Right atrium auricular region (tissue), 2 donors: ENCODE data around the gene ATP10A. TPM values are rescaled to one million over a fixed set of nuclear protein-coding genes. Genes with fewer than 3 reads are reported as not detected.

Experiments
- DNase-seq: peaks from one replicate; pipeline ENCODE4 v3.0.0-alpha.2; 2019; ENCODE audit warnings: low spot score
- H3K27ac ChIP-seq, 2 donors: fragments of 200-600 bp; sonication (generic); 1 replicate in 1 of 2; 2 replicates in 1 of 2; pipeline ENCODE4 v1.5.1; 2016 to 2019
- H3K27me3 ChIP-seq, 2 donors: fragments of 200-600 bp; sonication (generic); one replicate each; pipeline versions ENCODE4 v1.5.1 to v1.6.0; 2017 to 2019
- H3K36me3 ChIP-seq: fragments of 200-600 bp; sonication (generic); one replicate; pipeline ENCODE4 v1.5.1; 2016
- H3K4me1 ChIP-seq, 2 donors: fragments of 200-600 bp; sonication (generic); one replicate each; pipeline versions ENCODE4 v1.5.1 to v1.6.0; 2017 to 2019
- H3K4me3 ChIP-seq, 2 donors: fragments of 200-600 bp; sonication (generic); 1 replicate in 1 of 2; 2 replicates in 1 of 2; pipeline ENCODE4 v1.5.1; 2017 to 2019; ENCODE audit warnings: mild to moderate bottlenecking in 1 of 2, moderate library complexity in 1 of 2
- H3K9me3 ChIP-seq, 2 donors: fragments of 200-600 bp; sonication (generic); one replicate each; pipeline ENCODE4 v1.5.1; 2019
- total RNA-seq, 2 donors: library from RNA; depleted of rRNA; stranded (reverse); fragments of >200 nt; gene quantifications; one replicate each; pipeline ENCODE4 v1.1.0, GENCODE V29; 2016
- TF ChIP-seq, protein P1 (sequence below), 2 donors: fragments of 200-600 bp; sonication (generic); IDR thresholded peaks; one replicate each; pipeline ENCODE4 v1.5.1; 2019; ENCODE audit warnings: antibody characterized with exemption in 2 of 2

ATP10A gene
- total RNA-seq, 2 donors from 2014 or later: 3.2 to 6.0 TPM

DNA sequence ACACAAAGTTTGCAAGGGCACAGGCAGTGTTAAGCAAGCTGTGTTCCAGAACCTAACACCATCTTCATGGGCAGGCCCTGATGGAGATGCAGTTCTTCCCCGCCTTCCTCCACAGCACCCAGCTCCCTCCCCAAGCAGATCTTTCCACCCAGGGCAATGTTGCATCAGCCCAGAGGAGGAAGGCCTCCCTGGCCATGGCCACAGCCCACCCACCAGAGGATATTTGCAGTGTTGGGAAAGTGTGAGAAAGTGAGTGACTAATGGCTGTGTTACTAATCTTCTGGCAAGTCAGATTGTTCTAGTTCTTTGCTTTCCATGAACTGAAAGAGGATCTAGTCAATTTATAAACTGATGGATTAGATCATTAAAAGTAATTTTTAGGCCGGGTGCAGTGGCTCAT is 42.0 kb upstream of the ATP10A start:
- Histone ChIP-seq H3K27ac (no peak overlapping the region), H3K4me1 (peaks cover 0 to 11% of the 10 kb centered on the region in 2 donors), H3K27me3 (no peaks in the 10 kb centered on the region), H3K9me3 (no peaks in the 10 kb centered on the region), H3K4me3 (no peak overlapping the region), H3K36me3 (no peaks in the 10 kb centered on the region)
- TF ChIP-seq, protein P1, sequence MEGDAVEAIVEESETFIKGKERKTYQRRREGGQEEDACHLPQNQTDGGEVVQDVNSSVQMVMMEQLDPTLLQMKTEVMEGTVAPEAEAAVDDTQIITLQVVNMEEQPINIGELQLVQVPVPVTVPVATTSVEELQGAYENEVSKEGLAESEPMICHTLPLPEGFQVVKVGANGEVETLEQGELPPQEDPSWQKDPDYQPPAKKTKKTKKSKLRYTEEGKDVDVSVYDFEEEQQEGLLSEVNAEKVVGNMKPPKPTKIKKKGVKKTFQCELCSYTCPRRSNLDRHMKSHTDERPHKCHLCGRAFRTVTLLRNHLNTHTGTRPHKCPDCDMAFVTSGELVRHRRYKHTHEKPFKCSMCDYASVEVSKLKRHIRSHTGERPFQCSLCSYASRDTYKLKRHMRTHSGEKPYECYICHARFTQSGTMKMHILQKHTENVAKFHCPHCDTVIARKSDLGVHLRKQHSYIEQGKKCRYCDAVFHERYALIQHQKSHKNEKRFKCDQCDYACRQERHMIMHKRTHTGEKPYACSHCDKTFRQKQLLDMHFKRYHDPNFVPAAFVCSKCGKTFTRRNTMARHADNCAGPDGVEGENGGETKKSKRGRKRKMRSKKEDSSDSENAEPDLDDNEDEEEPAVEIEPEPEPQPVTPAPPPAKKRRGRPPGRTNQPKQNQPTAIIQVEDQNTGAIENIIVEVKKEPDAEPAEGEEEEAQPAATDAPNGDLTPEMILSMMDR (IDR thresholded peaks at IDR 0.05): no peak
- peak; percentile 63 for DNase-seq

DNA sequence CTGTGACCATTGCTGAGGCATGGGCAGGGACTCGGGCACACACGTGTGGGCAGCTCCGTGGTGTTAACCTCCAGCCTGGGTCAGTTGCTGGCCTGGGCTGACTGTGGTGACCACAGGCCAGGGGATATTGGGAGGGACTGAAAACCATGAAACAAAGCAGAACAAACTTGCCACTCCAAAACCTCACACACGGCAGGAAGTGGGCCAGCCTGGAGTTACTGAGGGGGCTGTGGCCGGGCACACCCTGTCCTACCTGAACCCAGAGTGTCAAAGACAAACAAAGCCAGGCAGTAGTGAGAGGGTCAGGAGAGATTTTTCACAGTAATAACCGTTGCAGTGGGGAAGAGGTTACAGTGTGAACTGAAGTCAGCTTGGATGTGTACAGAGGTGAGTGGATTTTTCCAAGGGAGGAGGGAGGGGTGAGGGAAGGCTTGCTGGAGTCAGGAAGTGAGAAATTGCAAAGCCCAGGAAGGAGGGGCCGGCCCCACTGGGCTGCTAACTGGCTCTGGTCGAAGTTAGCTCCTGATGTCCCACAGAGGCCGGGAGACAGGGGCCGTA is 40.0 kb upstream of the ATP10A start:
- peaks cover 0 to 11% of the 10 kb centered on the region in 2 donors for H3K4me1 ChIP-seq
- no peaks in the 10 kb centered on the region for H3K27me3 ChIP-seq
- TF ChIP-seq, protein P1 (IDR thresholded peaks at IDR 0.05): no peak
- no peak overlapping the region for H3K4me3 ChIP-seq
- no peak for DNase-seq
- H3K27ac ChIP-seq: no peak overlapping the region
- H3K36me3 ChIP-seq: no peaks in the 10 kb centered on the region
- H3K9me3 ChIP-seq: no peaks in the 10 kb centered on the region

- Histone ChIP-seq H3K4me1 (peaks cover 0 to 11% of the 10 kb centered on the region in 2 donors), H3K9me3 (no peaks in the 10 kb centered on the region), H3K27me3 (no peaks in the 10 kb centered on the region), H3K27ac (no peak overlapping the region), H3K36me3 (no peaks in the 10 kb centered on the region), H3K4me3 (no peak overlapping the region)
- DNase-seq: no peak
- TF ChIP-seq, protein P1 (IDR thresholded peaks at IDR 0.05): no peak
These were observed 38.9 kb upstream of the ATP10A start for GRCh38 chr15:25901811-25902605.

- Histone ChIP-seq H3K36me3 (no peaks in the 10 kb centered on the region), H3K9me3 (no peaks in the 10 kb centered on the region), H3K4me3 (no peak overlapping the region), H3K4me1 (peaks cover 0 to 11% of the 10 kb centered on the region in 2 donors), H3K27ac (no peak overlapping the region), H3K27me3 (no peaks in the 10 kb centered on the region)
- DNase-seq: no peak
- TF ChIP-seq, protein P1 (IDR thresholded peaks at IDR 0.05): no peak
These were observed 37.8 kb upstream of the ATP10A start for GRCh38 chr15:25900901-25901300.

GRCh38 chr15:25900431-25900830 is 37.3 kb upstream of the ATP10A start:
- H3K4me1 ChIP-seq: peaks cover 0 to 11% of the 10 kb centered on the region in 2 donors
- no peaks in the 10 kb centered on the region for H3K36me3 ChIP-seq
- H3K27me3 ChIP-seq: no peaks in the 10 kb centered on the region
- no peak overlapping the region for H3K27ac ChIP-seq
- no peak overlapping the region for H3K4me3 ChIP-seq
- no peak for DNase-seq
- no peaks in the 10 kb centered on the region for H3K9me3 ChIP-seq
- TF ChIP-seq, protein P1 (IDR thresholded peaks at IDR 0.05): no peak
